Tibial nerve (tissue), 4 donors: ENCODE data around the gene STAT1. TPM values are rescaled to one million over a fixed set of nuclear protein-coding genes. Genes with fewer than 3 reads are reported as not detected.
A peak's percentile ranks its signal among the peaks of the same experiment; 100 is the strongest.

Experiments
- DNase-seq, 2 donors: peaks; one replicate each; pipeline ENCODE4 v3.0.0-alpha.2; 2019; ENCODE audit warnings: low spot score in 2 of 2
- H3K27ac ChIP-seq, 4 donors: fragments of 200-600 bp; sonication (generic) in 3 of 4; one replicate each; pipeline ENCODE4 v1.5.1; 2017 to 2019; ENCODE audit warnings: mild to moderate bottlenecking in 1 of 4
- H3K27me3 ChIP-seq, 2 donors: fragments of 200-600 bp; sonication (generic) in 1 of 2; one replicate each; pipeline versions ENCODE4 v1.5.1 to v1.6.0; 2017 to 2019
- H3K36me3 ChIP-seq, 3 donors: fragments of 200-600 bp; sonication (generic); one replicate each; pipeline ENCODE4 v1.5.1; 2018 to 2019
- H3K4me1 ChIP-seq, 4 donors: fragments of 200-600 bp; sonication (generic) in 3 of 4; one replicate each; pipeline ENCODE4 v1.5.1; 2017 to 2019
- H3K4me3 ChIP-seq, 4 donors: fragments of 200-600 bp; sonication (generic) in 3 of 4; one replicate each; pipeline ENCODE4 v1.5.1; 2017 to 2019; ENCODE audit warnings: mild to moderate bottlenecking in 1 of 4, moderate library complexity in 1 of 4
- H3K9me3 ChIP-seq, 4 donors: fragments of 200-600 bp; sonication (generic) in 3 of 4; one replicate each; pipeline ENCODE4 v1.5.1; 2017 to 2019
- CTCF ChIP-seq, 5 experiments: fragments of 200-600 bp in 3 of 5; fragments of 450-650 bp in 2 of 5; sonication (generic) in 3 of 5; IDR thresholded peaks; one replicate each; pipeline ENCODE4 v1.5.1; 2016 to 2019; ENCODE audit warnings: antibody characterized with exemption in 5 of 5, mild to moderate bottlenecking in 3 of 5, moderate library complexity in 2 of 5
- EP300 ChIP-seq, 2 donors: sonication (generic); formaldehyde crosslinking; IDR thresholded peaks; one replicate each; pipeline ENCODE4 v1.6.1; 2017; ENCODE audit warnings: antibody characterized with exemption in 2 of 2, mild to moderate bottlenecking in 1 of 2
- POLR2A ChIP-seq, 2 donors: fragments of 450-650 bp; IDR thresholded peaks; one replicate each; pipeline ENCODE4 v1.6.1; 2017; ENCODE audit warnings: antibody characterized with exemption in 2 of 2, mild to moderate bottlenecking in 2 of 2, moderate library complexity in 2 of 2
- WGBS, 2 donors: methylation state at CpG; one replicate each; pipeline ENCODE4 v1.1.5; 2018; 5-methylcytosine and 5-hydroxymethylcytosine counted together
- total RNA-seq, 4 donors: library from RNA; depleted of rRNA; stranded (reverse); fragments of >200 nt; gene quantifications; one replicate each; pipeline ENCODE4 v1.1.0, GENCODE V29; 2016

The STAT1 gene
- total RNA-seq, 4 donors from 2014 or later = 40.2 to 73.9 (median 65.6) TPM

DNA sequence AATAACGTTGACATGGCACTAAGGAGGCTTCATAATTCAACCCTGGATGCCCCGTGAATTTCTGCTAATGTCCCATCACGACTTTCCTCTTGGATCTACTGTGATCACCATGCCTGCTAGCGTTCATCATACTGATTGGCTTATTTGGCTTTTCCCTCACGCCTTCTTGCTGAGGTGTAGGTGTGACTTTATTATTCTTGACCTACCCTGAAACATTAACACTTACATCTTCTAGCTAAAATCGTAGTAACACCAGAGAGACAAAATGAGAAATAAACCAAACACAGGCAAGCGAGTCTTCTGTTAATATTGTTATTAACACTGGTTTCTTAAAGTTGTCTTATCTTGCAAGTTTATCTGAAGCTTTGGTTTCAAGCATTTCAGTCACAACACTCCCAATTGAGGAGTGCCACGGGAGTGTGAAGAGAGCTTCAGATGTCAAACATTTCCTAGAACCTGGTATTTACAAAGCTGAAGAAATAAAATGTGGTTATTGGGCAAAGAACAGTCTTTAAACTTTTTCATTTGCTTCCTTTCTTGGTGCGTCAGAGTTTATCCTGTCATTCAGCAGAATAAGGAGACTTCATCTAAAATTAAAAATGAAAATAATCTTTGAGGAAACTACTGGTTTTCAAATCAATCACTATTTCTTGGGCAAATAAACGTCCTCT lies 15.4 kb upstream of the STAT1 start:
- H3K27me3 ChIP-seq = no peaks in the 10 kb centered on the region
- peaks cover 0 to 7% (median 0%) of the 10 kb centered on the region in 4 donors for H3K4me1 ChIP-seq
- DNase-seq = no peak
- no peak overlapping the region for H3K4me3 ChIP-seq
- H3K27ac ChIP-seq = no peak overlapping the region
- no peaks in the 10 kb centered on the region for H3K36me3 ChIP-seq
- 86% methylated on average over 10 of the region's 10 CpGs for WGBS, 2 donors
- H3K9me3 ChIP-seq = no peaks in the 10 kb centered on the region
- TF ChIP-seq CTCF (IDR thresholded peaks at IDR 0.05) (no peak), EP300 (IDR thresholded peaks at IDR 0.05) (no peak), POLR2A (IDR thresholded peaks at IDR 0.05) (no peak)

DNA sequence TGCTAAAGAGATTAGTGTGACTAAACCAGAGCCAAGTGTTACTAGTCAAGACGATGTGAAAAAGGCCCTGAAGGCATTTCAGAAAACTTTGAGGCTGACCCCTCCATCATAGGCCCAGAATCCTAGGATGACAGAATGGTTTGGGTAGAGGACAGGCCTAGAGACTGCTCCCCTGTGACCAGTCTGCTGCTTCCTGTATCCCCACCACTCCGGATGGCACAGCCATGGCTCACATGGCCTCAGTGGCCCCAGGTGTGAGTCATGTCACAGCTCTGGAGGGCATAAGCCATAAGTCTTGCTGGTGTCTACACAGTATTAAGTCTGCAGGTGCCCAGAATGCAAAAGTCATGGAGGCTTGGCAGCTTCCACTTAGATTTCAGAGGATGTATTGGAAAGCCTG lies 12.4 kb upstream of the STAT1 start:
- H3K27me3 ChIP-seq = no peaks in the 10 kb centered on the region
- no peaks in the 10 kb centered on the region for H3K36me3 ChIP-seq
- H3K9me3 ChIP-seq = no peaks in the 10 kb centered on the region
- 31 to 41% methylated on average over 2 of the region's 2 CpGs for WGBS, 2 donors
- no peak for TF ChIP-seq EP300 (IDR thresholded peaks at IDR 0.05)
- no peak for TF ChIP-seq CTCF (IDR thresholded peaks at IDR 0.05)
- no peak for TF ChIP-seq POLR2A (IDR thresholded peaks at IDR 0.05)
- no peak for DNase-seq
- H3K27ac ChIP-seq = no peak overlapping the region
- H3K4me3 ChIP-seq = no peak overlapping the region
- H3K4me1 ChIP-seq = peaks cover 0 to 11% (median 6%) of the 10 kb centered on the region in 4 donors

DNA sequence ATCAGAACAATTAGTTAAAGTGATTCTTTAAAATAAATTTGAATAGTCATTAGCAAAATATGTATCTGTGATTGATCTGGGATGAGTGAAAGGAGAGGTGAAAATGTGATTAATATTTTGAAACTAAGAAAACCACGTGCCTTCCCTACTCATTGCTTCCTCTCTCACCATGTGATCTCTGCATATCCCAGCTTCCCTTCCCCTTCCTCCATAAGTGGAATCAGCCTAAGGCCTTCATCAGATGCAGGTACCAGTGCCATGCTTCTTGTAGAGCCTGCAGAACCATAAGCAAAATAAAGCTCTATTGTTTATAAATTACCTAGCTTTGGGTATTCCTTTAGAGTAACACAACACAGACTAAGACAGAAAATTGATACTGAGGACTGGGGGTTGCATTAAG lies 11.2 kb upstream of the STAT1 start:
- Histone ChIP-seq H3K27me3 (no peaks in the 10 kb centered on the region), H3K27ac (no peak overlapping the region), H3K4me1 (peaks cover 0 to 11% (median 10%) of the 10 kb centered on the region in 4 donors), H3K4me3 (no peak overlapping the region), H3K36me3 (no peaks in the 10 kb centered on the region), H3K9me3 (no peaks in the 10 kb centered on the region)
- no peak for DNase-seq
- TF ChIP-seq POLR2A (IDR thresholded peaks at IDR 0.05) (no peak), EP300 (IDR thresholded peaks at IDR 0.05) (no peak), CTCF (IDR thresholded peaks at IDR 0.05) (no peak)
- WGBS, 2 donors = 57 to 59% methylated on average over 1 of the region's 1 CpG

- WGBS, 2 donors = 95% methylated on average over 7 of the region's 7 CpGs
- Histone ChIP-seq H3K36me3 (no peaks in the 10 kb centered on the region), H3K9me3 (no peaks in the 10 kb centered on the region), H3K27ac (no peak overlapping the region), H3K4me1 (peaks cover 0 to 16% (median 10%) of the 10 kb centered on the region in 4 donors), H3K4me3 (peak overlapping the region in 1 of 4 donors; percentile 22), H3K27me3 (no peaks in the 10 kb centered on the region)
- TF ChIP-seq POLR2A (IDR thresholded peaks at IDR 0.05) (no peak), EP300 (IDR thresholded peaks at IDR 0.05) (no peak), CTCF (IDR thresholded peaks at IDR 0.05) (no peak)
- no peak for DNase-seq
Observed at GRCh38 chr2:191023235-191023679, 9.3 kb upstream of the STAT1 start.

- Histone ChIP-seq H3K27ac (peak overlapping the region; percentile 76 to 96 (median 85)), H3K4me1 (peaks cover 0 to 16% (median 10%) of the 10 kb centered on the region in 4 donors), H3K27me3 (no peaks in the 10 kb centered on the region), H3K9me3 (no peaks in the 10 kb centered on the region), H3K4me3 (peak overlapping the region; percentile 61 to 89 (median 74)), H3K36me3 (no peaks in the 10 kb centered on the region)
- WGBS, 2 donors = 19 to 24% methylated on average over 14 of the region's 14 CpGs
- TF ChIP-seq CTCF (IDR thresholded peaks at IDR 0.05) (no peak), EP300 (IDR thresholded peaks at IDR 0.05) (no peak), POLR2A (IDR thresholded peaks at IDR 0.05) (no peak)
- peak in 1 of 2 donors; percentile 45 for DNase-seq
Observed at GRCh38 chr2:191020742-191021381, 6.9 kb upstream of the STAT1 start.
